Hematopoietic multipotent progenitor cell treated with erythropoietin and hydrocortisone succinate and interleukin-3 and kit ligand, for 6 days (in vitro differentiated cells): ENCODE data around the gene MTHFD1L.
A peak's percentile ranks its signal among the peaks of the same experiment; 100 is the strongest.
"Not testable (repeated sequence)": the region's sequence is repeated elsewhere in the genome, so short reads cannot be mapped to it uniquely, and the experiment has no call there.

Experiments used
- DNase-seq: peaks from one replicate; pipeline ENCODE4 v3.0.0-alpha.2; 2015

MTHFD1L gene

DNA sequence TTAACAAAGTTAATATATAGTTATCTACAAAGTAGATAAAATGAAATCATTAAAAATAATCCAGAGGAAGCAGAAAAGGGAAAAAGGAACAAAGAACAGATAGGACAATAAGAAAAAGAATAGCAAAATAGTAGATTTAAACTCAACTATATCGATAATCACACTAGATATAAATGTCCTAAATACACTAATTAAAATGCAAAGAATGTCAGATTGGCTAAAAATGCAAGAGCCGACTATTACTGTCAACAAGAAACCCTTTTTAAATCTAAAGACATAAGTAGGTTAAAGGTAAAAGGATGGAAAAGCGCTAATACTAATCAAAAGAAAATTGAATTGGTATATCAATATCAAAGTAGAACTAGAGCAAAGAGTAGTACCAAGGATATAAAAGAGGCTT lies 209.5 kb downstream of the MTHFD1L start:
- DNase-seq = no peak

DNA sequence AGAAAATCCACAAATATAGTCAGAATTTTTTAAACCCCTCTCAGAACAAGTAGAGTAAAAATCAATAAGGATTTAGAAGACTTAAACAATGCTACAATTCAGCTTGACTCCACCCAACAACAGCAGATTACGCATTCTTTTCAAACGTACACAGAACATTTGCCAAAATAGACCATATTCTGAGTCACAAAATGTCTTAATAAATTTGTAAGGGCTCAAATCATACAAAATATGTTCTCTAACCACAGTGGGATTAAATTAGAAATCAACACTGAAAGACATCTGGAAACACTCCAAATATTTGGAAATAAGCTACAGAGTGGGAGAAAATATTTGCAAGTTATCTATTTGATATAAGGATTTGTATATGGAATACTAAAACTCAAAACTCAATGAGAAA lies 210.0 kb downstream of the MTHFD1L start:
- no peak for DNase-seq

DNA sequence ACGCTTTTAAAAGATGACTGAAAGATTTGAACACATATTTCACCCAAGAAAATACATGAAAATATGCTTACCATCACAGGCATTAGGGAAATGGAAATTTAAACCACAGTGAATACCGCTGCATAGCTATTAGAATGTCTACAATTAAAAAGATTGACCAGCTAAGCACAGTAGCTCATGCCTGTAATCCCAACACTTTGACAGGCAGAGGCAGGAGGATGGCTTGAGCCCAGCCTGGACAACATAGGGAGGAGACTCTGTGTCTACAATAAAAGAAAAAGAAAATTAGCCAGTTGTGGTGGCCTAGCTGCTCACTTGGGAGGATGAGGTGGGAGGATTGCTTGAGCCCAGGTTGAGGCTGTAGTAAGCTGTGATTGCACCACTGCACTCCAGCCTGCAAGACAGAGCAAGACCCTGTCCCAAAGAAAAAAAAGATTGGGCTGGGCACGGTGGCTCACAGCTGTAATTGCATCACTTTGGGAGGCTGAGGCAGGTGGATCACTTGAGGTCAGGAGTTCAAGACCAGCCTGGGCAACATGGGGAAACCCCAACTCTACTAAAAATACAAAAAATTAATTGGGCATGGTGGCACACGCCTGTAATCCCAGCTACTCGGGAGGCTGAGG lies 210.5 kb downstream of the MTHFD1L start:
- no peak for DNase-seq

DNA sequence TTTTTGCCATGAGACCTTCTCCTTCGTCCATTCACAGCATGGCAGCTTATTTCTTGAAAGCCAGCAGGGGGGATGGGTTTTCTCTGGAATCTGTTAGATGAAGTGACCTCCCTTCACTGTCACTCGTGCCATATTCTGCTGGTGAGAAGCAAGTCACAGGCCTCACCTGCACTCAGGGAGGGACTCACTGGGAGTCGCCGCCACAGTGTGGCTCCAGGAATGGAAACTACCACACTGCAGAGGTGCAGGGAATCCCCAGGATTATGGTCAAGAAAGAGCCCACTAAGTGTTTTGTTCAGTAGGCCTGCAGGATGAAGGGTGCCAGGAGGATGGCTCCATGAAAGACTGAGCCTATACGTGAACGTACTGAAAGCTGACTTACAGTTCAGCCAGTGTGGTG lies 213.2 kb downstream of the MTHFD1L start:
- DNase-seq = no peak

DNA sequence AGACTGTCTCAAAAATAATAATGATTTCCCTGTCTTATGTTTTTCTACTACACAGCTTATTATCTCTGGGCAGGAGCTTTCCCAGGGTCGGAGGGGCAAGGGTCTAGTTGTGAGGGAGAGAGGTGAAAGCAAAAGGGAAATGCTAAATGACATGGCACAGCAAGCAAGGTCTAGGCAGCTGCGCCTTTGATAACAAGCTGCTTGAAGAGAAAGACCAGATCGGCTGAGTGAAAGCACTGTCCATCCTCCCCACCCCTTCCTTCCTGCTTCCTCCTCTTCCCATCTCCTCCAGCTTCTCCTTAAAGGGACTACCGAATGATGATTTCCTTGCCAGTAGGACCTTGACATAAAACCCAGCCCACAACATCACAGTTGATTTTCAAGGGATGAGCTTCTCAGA lies 216.2 kb downstream of the MTHFD1L start:
- no peak for DNase-seq

DNA sequence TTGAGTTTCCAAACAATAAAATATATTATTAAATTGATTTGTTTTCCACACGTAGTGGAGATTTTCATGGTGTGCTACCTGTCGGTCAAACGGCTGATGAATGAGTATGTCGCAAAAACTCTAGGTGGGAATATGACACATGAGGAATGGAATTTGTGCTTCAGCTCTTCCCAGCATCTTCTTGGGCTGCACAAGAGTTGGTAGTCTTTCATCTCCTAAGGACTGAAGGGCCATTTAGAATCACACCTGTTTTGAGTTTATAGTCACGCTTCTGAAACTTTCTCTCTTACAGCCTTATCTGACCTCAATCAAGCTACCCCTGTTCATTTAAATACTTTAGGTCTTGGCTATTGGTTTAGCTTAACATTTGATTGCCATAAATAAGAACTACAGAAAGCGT lies 216.6 kb downstream of the MTHFD1L start:
- DNase-seq = no peak

DNA sequence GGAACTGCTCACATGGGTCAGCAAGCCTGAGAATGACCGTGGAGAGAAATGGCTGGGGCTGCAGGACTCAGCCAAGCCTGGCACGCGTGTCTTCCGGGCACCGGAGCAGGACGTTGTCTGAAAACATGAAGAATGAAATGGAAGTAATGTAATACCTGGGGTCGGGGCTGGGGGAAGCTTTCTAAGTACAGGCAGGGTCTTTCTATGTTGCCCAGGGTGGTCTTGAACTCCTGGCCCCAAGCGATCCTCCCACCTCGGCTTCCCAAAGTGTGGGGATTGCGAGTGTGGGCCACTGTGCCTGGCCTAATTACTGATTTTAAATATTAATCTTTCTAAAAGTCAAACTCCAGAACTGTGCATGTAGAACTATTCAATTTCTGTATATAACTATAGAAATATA lies 218.8 kb downstream of the MTHFD1L start:
- DNase-seq = no peak

DNA sequence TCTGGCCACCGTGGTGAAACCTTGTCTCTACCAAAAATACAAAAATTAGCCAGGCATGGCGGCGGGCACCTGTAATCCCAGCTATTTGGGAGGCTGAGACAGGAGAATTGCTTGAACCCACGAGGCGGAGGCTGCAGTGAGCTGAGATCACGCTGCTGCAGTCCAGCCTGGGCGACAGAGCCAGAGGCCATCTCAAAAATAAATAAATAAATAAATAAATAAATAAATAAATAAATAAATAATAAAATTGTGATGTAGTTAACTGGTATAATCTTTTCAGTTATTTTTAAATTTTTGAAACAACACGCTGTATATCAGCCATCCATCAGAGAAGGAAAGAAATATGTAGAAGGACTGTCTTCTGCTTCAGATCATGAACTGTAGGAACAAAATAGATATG lies 221.6 kb downstream of the MTHFD1L start:
- not testable (repeated sequence) for DNase-seq

DNA sequence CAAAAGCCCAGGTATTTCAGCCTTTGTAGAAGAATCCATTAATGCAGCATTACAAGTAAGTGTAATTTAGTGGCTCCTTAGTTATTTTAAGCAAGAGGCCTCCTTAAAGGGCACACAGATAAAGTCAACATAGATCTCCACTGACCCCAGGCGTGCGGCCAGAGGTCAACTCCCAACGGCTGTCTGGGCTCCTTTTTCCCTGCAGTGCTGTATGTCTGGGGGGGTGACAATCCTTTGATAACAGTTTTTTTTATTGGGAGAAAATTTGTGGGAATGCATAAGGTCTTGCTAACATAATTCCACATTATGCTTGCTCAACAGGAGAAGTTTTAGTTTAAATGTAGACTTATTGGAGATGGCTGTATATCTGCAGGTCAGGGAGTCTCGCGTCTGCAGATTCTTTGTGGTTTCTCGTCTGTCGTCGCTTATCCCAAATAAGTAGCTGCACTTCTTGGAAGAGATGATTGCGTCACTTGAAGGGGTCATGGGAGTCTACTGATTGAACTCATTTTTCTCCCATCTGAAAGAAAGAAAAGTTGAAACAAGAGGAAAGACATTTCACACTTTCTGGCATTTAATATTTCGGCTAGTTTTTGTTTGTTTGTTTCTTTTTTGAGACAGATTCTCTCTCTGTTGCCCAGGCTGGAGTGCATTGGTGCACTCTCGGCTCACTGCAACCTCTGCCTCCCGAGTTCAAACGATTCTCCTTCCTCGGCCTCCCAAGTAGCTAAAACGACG lies 222.5 kb downstream of the MTHFD1L start:
- DNase-seq = no peak

DNA sequence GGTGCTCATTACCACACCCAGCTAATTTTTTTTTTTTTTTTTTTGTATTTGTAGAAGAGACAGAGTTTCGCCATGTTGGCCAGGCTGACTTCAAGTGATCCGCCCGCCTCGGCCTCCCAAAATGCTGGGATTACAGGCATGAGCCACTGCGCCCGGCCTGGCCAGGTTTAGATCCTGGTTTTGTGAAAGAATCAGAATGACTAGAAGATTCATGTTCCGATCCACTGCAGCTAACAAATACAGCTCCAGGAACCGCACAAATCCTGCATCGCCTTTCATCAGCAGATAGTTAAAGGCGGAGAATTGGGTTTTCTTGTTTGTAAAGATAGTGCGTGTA lies 223.1 kb downstream of the MTHFD1L start:
- DNase-seq = no peak

DNA sequence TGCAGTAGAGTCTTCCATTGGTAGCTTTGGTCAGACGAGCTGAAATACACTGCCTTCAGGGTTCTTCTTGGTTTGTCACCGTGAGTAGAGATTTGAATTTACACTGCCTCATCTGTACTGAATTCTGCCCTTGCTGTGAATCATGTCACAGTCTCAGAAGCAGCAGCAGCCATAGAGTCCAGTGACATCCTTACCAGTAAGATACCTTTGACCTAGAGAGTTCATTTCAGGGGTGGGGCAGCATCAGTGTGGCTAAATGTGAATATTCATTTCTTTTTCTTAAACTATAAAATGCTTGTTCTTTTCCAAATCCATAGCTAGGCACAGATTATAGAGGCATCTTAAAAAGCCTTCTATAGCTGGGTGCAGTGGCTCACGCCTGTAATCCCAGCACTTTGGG lies 223.5 kb downstream of the MTHFD1L start:
- no peak for DNase-seq

DNA sequence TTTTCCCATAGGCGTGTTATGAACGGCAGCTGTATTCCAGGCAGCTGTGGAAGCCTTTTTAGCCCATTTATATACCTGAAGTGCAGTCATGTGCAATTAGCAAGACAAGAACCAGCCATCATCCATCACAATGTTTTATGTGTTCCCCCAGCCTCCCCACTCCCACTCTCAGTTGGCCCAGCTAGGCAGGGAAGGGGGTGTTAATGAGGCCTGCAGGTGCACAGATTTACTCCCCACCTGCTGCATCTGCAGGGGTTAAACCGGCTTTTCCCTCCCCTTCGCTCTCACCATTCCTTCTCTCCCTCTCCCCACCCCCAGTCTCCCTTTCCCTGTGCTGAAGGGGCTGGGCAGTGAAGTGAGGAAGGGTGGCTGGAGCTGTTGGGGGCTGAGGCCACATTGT lies 224.5 kb downstream of the MTHFD1L start:
- no peak for DNase-seq

DNA sequence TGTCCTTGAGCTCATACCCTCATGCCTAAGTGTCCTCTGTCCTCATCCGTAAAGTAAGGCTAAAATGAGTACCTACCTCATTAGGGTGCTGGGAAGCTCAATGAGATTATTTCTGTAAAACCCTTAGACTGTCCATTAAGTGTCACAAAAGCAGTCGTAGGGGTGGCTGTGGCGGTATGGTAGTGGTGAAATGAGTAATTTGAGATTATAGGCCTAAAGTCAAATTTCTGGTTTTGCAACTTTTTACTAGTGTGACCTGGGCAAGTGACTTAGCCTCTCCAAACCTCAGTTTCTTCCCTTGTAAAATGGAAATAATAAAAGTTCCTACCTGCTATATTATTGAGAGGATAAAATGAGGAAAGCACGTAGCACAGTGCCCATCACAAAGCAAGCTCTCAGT lies 226.1 kb downstream of the MTHFD1L start:
- no peak for DNase-seq

DNA sequence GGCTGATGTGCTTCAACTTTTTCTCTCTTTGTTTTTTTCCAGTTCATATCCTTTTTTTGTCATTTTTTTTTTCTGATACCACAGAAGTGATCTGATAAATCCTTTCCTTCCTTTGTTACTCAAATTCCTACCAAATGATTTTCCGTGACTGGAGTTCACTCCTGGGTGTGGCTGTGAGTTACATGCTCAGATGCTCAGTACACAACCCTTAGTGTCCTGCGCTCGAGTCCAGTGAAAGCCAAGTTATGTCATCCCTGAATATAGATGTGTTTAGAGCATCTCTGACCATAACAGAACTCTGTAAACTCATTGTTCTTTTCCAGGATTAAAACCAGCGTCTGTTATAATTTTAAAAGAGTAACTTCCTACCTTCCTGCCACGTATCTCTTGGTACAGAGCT lies 227.1 kb downstream of the MTHFD1L start:
- DNase-seq = no peak

DNA sequence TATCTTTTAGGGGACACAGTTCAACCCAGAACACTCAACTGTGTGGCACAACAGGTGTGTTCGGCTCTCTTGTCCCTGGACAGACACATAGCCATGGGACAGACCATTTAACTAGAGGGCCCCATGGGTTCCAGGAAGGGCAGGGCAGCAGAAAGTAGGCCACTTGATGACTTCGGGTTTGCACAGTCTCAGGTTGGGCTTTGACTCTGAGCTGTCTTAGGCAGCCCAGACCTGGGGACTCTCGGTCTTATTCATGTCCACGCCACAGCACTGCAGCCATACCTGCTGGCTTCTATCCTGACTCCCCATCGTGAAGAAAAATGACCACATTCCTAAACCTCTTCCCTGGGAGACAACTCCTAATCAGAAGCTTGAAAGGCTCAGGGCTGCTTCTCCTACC lies 228.2 kb downstream of the MTHFD1L start:
- no peak for DNase-seq

DNA sequence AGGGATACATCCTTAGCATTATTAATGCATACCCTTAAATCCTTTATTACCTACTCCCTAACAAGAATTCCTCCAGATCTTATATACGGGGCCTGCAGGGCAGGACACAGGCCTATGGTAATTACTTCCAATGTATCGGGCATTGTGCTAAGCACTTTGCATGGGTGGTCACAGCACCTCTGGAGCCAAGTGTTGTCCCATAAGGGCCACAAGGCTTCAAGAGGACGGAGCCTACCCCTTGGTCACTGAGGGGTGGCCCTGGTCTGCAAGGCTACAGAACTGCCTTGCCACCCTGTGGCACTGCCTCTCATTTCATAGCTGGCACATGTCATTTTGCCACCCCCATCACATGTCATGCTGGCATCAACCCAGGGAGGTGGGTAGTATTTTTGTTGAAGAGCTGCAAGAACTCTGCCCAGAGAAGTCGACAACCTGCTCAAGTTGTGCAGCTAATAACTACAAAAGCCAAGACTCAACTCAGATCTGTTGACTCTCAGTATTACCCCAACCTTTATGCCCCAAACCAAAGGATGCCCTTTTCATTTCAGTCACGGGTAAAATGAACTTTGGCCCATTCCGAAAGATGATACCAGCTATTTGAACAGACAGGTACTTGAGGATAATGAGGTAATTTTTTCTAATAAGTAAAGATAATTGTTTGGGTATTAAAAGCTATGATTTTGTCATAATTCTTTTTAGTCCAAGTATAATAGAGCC lies 230.2 kb downstream of the MTHFD1L start:
- no peak for DNase-seq

DNA sequence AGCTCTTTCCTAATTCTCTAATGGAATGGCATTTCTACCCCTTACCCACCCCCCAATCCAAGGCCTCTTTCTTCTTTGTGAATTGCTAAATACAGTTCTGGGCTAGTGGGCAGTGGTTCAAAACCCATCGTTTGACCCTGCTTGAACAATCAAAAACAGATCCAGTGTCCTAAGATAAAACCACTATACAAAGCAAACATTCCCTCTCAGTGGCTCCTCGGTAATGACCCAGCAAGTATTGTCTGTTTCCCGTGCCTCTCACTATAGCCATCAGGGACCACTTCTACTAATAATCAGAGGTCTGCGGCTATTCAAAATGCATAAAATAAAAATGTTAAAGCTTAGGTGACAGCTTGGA lies 230.7 kb downstream of the MTHFD1L start:
- no peak for DNase-seq

DNA sequence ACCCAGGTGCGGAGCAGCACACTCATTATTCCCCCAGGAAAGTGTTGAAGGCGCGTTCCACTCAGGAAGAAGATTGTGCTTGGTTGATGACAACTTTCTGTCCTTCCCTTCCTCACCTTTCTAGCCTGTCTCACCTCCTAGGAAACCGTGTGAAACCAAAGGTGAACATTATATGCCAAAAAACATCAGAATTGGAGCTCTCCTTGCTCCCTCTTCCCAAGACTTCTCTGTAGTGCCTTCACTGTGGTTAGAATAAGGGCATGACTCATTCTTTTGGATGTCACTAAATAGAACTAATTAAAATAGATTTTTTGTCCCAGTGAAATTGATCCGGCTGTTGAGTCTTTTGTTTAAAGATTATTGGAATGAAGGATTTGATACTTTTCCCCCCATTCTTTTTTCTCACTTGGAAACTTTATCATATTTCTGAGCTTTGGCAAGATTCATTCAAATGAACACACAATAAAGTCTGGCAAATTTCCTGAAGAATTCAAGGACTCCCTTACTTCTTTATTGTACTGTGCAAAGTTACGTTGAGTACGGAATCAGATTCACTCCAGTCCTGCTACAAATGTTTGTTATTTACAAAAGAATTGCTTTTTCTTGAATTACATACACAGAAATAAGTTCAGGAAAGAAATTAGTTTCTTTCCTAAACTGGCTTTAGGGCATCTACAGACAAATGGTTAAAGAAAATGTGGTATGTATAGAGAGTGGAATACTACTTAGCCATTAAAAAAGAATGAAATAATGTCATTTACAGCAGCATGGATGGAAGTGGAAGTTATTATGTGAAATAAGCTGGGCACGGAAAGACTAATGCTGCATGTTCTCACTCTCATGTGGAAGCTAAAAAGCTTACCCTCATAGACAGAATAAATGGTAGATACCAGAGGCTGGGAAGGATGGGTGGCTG lies 231.4 kb downstream of the MTHFD1L start:
- DNase-seq = no peak

DNA sequence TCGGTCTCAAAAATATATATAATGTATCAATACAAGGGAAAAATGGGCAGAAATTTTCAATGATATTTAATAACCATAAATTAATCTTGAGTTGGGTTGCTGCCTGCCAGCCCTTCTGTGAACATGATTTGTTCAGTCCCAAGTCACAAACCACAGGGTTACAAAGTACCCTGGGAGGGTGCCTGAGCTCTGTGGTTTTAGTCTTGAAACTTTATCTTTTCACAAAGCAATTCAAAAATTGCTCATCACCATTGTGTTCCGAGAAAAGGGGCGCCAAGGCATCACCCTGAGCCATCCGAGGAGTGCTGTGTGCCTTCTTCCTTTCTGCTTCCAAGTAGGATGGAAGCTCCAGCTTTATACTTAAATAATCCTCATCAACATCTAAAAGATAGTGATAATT lies 232.7 kb downstream of the MTHFD1L start:
- peak; percentile 32 for DNase-seq

DNA sequence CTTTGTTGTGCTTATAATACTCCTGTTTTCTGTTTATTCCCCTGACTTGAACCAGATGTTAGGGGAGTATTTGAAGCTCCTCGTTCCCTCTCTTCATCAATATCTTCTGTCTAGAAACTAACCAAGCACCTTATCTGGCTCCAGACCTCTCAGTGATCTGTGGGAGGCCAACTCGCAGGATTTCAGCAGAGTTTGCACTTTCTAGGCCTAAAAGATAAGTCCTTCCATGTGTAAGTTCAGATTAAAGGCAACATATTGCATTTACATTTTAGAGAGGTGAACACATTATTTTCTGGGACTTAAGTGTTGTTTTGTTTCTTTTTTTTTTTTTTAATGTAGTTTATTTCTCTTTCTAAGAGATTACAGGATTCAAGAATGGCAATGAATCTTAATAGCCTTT lies 234.8 kb downstream of the MTHFD1L start:
- DNase-seq = peak; percentile 48

DNA sequence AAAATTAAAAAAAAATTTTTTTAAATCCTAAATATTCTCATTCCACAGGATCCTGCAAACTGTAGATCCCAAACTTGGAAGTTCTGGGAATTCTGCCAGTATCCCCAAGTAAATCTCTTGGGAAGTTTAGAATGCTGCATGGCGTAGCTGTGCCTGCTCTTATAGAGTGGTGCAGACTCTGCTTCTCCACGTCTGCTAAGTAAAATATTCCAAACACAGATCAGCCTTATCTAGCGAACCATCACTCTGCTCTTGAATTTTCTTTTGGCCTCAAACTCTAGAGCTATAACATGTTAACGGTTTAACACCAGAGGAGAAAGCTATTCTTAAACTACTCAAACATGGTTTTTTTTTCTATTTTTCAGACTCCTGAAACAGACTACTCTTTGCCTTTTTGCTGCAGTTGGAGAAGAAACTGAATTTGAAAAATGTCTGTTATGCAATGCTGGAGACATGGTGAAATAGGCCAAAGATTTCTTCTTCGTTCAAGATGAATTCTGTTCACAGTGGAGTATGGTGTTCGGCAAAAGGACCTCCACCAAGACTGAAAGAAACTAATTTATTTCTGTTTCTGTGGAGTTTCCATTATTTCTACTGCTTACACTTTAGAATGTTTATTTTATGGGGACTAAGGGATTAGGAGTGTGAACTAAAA lies 235.8 kb downstream of the MTHFD1L start:
- no peak for DNase-seq

DNA sequence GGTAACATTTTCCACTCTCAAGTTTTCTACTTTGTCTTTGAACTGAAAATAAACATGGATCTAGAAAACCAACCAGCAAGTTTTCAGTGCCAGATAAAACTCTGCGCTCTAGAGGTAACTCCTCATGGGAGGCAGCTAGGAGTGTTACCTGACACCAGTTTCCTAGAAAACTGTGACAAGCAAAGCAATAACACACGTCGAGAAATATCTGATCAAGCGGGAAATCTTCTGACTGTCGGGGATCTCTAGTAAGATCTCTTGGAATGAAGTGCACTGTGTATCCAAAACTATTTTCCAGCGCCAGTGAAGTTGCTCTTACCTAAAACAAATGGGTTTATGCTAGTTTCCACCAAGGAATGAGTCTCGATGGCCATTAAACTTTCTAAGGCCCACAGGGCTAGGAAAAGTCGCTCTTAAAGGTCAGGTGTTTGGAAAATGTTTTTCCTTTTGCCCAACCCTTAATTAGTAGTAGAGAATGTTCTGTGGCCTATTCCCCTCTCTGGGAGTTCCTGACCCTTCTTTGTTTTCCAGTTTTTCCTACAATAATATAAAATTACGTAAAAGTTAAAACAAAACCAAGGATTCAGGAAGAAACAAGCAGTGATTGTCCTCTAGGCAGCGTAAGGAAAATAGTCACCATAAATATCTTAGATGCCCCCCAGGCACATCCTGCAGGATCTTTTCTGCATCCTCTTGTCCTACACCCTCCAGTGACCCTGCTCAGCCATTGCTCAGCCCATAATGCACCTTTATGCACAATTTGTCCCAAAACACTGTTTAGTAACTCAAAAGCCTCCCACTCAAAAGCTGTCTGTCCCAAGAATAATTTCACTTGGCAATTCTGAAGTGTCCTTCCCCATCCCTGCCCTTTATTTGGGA lies 236.6 kb downstream of the MTHFD1L start:
- no peak for DNase-seq
